Measurements from ENCODE around the gene HOXD1. TPM values are rescaled to one million over a fixed set of nuclear protein-coding genes. Genes with fewer than 3 reads are reported as not detected.

Gene HOXD1
- total RNA-seq, 1 donor from 2014 or later, result not detected

GRCh38 chr2:176164611-176165369, 23.7 kb upstream of the HOXD1 start:
- intact Hi-C loops (cut with micrococcal nuclease), result no loop called here

GRCh38 chr2:176165370-176166050, 23.0 kb upstream of the HOXD1 start:
- intact Hi-C loops (cut with micrococcal nuclease), result no loop called here

GRCh38 chr2:176166272-176166671, 22.2 kb upstream of the HOXD1 start:
- intact Hi-C loops (cut with micrococcal nuclease), result no loop called here

GRCh38 chr2:176167398-176167797, 21.1 kb upstream of the HOXD1 start:
- intact Hi-C loops (cut with micrococcal nuclease), result no loop called here

- intact Hi-C loops (cut with micrococcal nuclease), result no loop called here
Observed at GRCh38 chr2:176169181-176169580, 19.3 kb upstream of the HOXD1 start.

GRCh38 chr2:176169711-176170110, 18.8 kb upstream of the HOXD1 start:
- intact Hi-C loops (cut with micrococcal nuclease), result loop anchor here (5.0 kb wide), 1 partner anchor 1832 kb away; no protein-coding TSS in a partner anchor

GRCh38 chr2:176170602-176171305, 17.7 kb upstream of the HOXD1 start:
- intact Hi-C loops (cut with micrococcal nuclease), result loop anchor here (5.0 kb wide), 1 partner anchor 1833 kb away; no protein-coding TSS in a partner anchor

GRCh38 chr2:176171351-176172006, 17.0 kb upstream of the HOXD1 start:
- intact Hi-C loops (cut with micrococcal nuclease), result loop anchor here (1.0 to 5.0 kb wide), 4 partner anchors 9 to 1834 kb away; partner anchors contain the start of gene HOXD3

GRCh38 chr2:176172007-176172894, 16.2 kb upstream of the HOXD1 start:
- intact Hi-C loops (cut with micrococcal nuclease), result loop anchor here (1.0 to 5.0 kb wide), 4 partner anchors 10 to 1835 kb away; partner anchors contain the start of gene HOXD3

GRCh38 chr2:176172895-176173566, 15.4 kb upstream of the HOXD1 start:
- intact Hi-C loops (cut with micrococcal nuclease), result loop anchor here (1.0 to 5.0 kb wide), 4 partner anchors 11 to 1836 kb away; partner anchors contain the start of gene HOXD3

GRCh38 chr2:176173567-176174381, 14.7 kb upstream of the HOXD1 start:
- intact Hi-C loops (cut with micrococcal nuclease), result loop anchor here (2.0 to 5.0 kb wide), 3 partner anchors 13 to 1836 kb away; partner anchors contain the start of gene HOXD3

GRCh38 chr2:176174382-176174823, 14.1 kb upstream of the HOXD1 start:
- intact Hi-C loops (cut with micrococcal nuclease), result loop anchor here (5.0 kb wide), 1 partner anchor 1837 kb away; no protein-coding TSS in a partner anchor

GRCh38 chr2:176174824-176175708, 13.4 kb upstream of the HOXD1 start:
- intact Hi-C loops (cut with micrococcal nuclease), result loop anchor here (5.0 kb wide), 1 partner anchor 1838 kb away; no protein-coding TSS in a partner anchor

GRCh38 chr2:176175709-176176607, 12.5 kb upstream of the HOXD1 start:
- intact Hi-C loops (cut with micrococcal nuclease), result no loop called here

GRCh38 chr2:176177580-176178037, 10.9 kb upstream of the HOXD1 start:
- intact Hi-C loops (cut with micrococcal nuclease), result no loop called here
